SK-N-MC (cell line): ENCODE measurements around the gene CALHM1.
"Not testable (repeated sequence)": the region's sequence is repeated elsewhere in the genome, so short reads cannot be mapped to it uniquely, and the experiment has no call there.

Experiments
- EZH2 ChIP-seq: fragments of 200-600 bp; sonication (generic); IDR thresholded peaks from one replicate; pipeline ENCODE4 v1.6.1; 2017; ENCODE audit warnings: antibody characterized with exemption
- POLR2AphosphoS5 ChIP-seq: IDR thresholded peaks from 2 replicates; pipeline ENCODE4 v1.6.1; 2012; ENCODE audit warnings: mild to moderate bottlenecking, low read depth, low read length, borderline replicate concordance

DNA sequence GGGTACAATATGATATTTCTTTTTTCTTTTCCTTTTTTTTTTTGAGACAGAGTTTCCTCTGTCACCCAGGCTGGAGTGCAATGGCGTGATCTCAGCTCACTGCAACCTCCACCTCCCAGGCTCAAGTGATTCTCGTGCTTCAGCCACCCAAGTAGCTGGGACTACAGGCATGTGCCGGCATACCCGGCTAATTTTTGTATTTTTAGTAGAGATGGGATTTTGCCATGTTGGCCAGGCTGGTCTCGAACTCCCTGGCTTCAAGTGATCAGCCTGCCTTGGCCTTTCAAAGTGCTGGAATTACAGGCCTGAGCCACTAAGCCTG is 41.6 kb downstream of the CALHM1 start:
- not testable (repeated sequence) for TF ChIP-seq EZH2, POLR2AphosphoS5
